SK-N-SH treated with all-trans-retinoic acid at 6 μM for 48 hours (cell line): ENCODE measurements around the gene MIEF2.

Experiments used
- CSDC2 ChIP-seq: fragments of 250-450 bp; sonication (Bioruptor Pico); IDR thresholded peaks from 2 replicates; pipeline ENCODE4 v1.5.0; 2020; ENCODE audit warnings: mild to moderate bottlenecking, moderate library complexity
- ESRRG ChIP-seq: fragments of 250-450 bp; sonication (Bioruptor Pico); IDR thresholded peaks from 2 replicates; pipeline ENCODE4 v1.6.1; 2021; ENCODE audit warnings: mild to moderate bottlenecking
- OSR1 ChIP-seq: fragments of 250-450 bp; sonication (Bioruptor Pico); IDR thresholded peaks from 2 replicates; pipeline ENCODE4 v1.8.0; 2022; ENCODE audit warnings: moderate library complexity, mild to moderate bottlenecking, inconsistent platforms
- RARB ChIP-seq: fragments of 250-450 bp; sonication (Bioruptor Pico); IDR thresholded peaks from 2 replicates; pipeline ENCODE4 v1.8.0; 2021; ENCODE audit warnings: mild to moderate bottlenecking, moderate library complexity
- SNAI2 ChIP-seq: fragments of 250-450 bp; sonication (Bioruptor Pico); IDR thresholded peaks from 2 replicates; pipeline ENCODE4 v1.5.0; 2020; ENCODE audit warnings: mild to moderate bottlenecking, moderate library complexity
- TCF4 ChIP-seq: fragments of 250-450 bp; sonication (Bioruptor Pico); IDR thresholded peaks from 2 replicates; pipeline ENCODE4 v1.8.0; 2021; ENCODE audit warnings: mild to moderate bottlenecking, moderate library complexity, borderline replicate concordance
- TOX ChIP-seq: fragments of 250-450 bp; sonication (Bioruptor Pico); IDR thresholded peaks from 2 replicates; pipeline ENCODE4 v1.8.0; 2021; ENCODE audit warnings: mild to moderate bottlenecking, moderate library complexity, borderline replicate concordance
- ZFP30 ChIP-seq: fragments of 450-650 bp; formaldehyde crosslinking; IDR thresholded peaks from 2 replicates; pipeline ENCODE4 v1.5.0; 2022; ENCODE audit warnings: mild to moderate bottlenecking, moderate library complexity
- ZNF70 ChIP-seq: fragments of 450-650 bp; formaldehyde crosslinking; IDR thresholded peaks from 2 replicates; pipeline ENCODE4 v1.5.0; 2020; ENCODE audit warnings: mild to moderate bottlenecking, moderate library complexity
- ZNF8 ChIP-seq: fragments of 450-650 bp; formaldehyde crosslinking; IDR thresholded peaks from 2 replicates; pipeline ENCODE4 v1.5.0; 2020; ENCODE audit warnings: mild to moderate bottlenecking, moderate library complexity
- TF ChIP-seq, protein P1 (sequence below): fragments of 250-450 bp; sonication (Bioruptor Pico); IDR thresholded peaks from 2 replicates; pipeline ENCODE4 v1.8.0; 2020; ENCODE audit warnings: mild to moderate bottlenecking, moderate library complexity, borderline replicate concordance
- TF ChIP-seq, protein P2 (sequence below): fragments of 250-450 bp; sonication (Bioruptor Pico); IDR thresholded peaks from 2 replicates; pipeline ENCODE4 v1.5.0; 2020; ENCODE audit warnings: mild to moderate bottlenecking, moderate library complexity
- TF ChIP-seq, protein P3 (sequence below): fragments of 250-450 bp; sonication (Bioruptor Pico); IDR thresholded peaks from 2 replicates; pipeline ENCODE4 v1.5.1; 2021; ENCODE audit warnings: mild to moderate bottlenecking, moderate library complexity

- TF ChIP-seq ESRRG (no peak), ZFP30 (CRISPR knock-in tag) (no peak), TCF4 (CRISPR knock-in tag) (no peak), ZNF70 (no peak), OSR1 (CRISPR knock-in tag) (no peak), CSDC2 (CRISPR knock-in tag) (no peak), RARB (no peak), ZNF8 (no peak), TOX (no peak), SNAI2 (CRISPR knock-in tag) (no peak)
- TF ChIP-seq, protein P1, sequence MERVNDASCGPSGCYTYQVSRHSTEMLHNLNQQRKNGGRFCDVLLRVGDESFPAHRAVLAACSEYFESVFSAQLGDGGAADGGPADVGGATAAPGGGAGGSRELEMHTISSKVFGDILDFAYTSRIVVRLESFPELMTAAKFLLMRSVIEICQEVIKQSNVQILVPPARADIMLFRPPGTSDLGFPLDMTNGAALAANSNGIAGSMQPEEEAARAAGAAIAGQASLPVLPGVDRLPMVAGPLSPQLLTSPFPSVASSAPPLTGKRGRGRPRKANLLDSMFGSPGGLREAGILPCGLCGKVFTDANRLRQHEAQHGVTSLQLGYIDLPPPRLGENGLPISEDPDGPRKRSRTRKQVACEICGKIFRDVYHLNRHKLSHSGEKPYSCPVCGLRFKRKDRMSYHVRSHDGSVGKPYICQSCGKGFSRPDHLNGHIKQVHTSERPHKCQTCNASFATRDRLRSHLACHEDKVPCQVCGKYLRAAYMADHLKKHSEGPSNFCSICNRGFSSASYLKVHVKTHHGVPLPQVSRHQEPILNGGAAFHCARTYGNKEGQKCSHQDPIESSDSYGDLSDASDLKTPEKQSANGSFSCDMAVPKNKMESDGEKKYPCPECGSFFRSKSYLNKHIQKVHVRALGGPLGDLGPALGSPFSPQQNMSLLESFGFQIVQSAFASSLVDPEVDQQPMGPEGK = no peak
- TF ChIP-seq, protein P2, sequence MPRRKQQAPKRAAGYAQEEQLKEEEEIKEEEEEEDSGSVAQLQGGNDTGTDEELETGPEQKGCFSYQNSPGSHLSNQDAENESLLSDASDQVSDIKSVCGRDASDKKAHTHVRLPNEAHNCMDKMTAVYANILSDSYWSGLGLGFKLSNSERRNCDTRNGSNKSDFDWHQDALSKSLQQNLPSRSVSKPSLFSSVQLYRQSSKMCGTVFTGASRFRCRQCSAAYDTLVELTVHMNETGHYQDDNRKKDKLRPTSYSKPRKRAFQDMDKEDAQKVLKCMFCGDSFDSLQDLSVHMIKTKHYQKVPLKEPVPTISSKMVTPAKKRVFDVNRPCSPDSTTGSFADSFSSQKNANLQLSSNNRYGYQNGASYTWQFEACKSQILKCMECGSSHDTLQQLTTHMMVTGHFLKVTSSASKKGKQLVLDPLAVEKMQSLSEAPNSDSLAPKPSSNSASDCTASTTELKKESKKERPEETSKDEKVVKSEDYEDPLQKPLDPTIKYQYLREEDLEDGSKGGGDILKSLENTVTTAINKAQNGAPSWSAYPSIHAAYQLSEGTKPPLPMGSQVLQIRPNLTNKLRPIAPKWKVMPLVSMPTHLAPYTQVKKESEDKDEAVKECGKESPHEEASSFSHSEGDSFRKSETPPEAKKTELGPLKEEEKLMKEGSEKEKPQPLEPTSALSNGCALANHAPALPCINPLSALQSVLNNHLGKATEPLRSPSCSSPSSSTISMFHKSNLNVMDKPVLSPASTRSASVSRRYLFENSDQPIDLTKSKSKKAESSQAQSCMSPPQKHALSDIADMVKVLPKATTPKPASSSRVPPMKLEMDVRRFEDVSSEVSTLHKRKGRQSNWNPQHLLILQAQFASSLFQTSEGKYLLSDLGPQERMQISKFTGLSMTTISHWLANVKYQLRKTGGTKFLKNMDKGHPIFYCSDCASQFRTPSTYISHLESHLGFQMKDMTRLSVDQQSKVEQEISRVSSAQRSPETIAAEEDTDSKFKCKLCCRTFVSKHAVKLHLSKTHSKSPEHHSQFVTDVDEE = no peak
- TF ChIP-seq, protein P3, sequence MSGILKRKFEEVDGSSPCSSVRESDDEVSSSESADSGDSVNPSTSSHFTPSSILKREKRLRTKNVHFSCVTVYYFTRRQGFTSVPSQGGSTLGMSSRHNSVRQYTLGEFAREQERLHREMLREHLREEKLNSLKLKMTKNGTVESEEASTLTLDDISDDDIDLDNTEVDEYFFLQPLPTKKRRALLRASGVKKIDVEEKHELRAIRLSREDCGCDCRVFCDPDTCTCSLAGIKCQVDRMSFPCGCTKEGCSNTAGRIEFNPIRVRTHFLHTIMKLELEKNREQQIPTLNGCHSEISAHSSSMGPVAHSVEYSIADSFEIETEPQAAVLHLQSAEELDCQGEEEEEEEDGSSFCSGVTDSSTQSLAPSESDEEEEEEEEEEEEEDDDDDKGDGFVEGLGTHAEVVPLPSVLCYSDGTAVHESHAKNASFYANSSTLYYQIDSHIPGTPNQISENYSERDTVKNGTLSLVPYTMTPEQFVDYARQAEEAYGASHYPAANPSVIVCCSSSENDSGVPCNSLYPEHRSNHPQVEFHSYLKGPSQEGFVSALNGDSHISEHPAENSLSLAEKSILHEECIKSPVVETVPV (CRISPR knock-in tag) = no peak
These were observed 686 bp upstream of the MIEF2 start for GRCh38 chr17:18259621-18260331.
